NCI-H187 (cell line): ENCODE measurements around the gene SLX4IP.
A peak's percentile ranks its signal among the peaks of the same experiment; 100 is the strongest.

ENCODE experiments used
- DNase-seq, 2 experiments: peaks; one replicate each; lab custom pipeline; 2025; lab: John Stamatoyannopoulos, UW

The SLX4IP gene

DNA sequence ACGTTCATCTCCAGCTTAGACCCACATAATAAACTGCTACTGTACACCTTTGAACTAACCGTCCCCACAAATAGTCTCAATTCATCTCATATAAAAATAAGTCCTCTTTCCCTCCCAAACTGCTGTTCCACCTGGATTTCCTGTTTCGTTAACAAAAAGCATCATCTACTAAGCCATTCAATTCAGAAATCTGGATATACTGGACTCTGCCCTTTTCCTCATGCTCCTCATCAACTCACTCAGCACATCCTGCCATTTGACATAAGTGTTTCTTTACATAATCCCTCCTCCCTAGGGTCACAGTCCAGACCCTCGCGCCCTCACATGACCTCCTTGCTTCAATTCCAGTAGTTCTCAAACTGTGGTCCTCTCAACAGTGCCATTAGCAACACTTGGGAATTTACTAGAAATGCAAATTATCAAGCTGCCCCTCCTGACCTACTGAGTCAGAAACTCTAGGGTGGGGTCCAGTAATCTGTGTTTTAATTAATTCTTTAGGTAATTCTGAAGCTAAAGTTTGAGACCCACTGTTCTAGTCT, 5.6 kb upstream of the SLX4IP start:
- DNase-seq: no peak

DNA sequence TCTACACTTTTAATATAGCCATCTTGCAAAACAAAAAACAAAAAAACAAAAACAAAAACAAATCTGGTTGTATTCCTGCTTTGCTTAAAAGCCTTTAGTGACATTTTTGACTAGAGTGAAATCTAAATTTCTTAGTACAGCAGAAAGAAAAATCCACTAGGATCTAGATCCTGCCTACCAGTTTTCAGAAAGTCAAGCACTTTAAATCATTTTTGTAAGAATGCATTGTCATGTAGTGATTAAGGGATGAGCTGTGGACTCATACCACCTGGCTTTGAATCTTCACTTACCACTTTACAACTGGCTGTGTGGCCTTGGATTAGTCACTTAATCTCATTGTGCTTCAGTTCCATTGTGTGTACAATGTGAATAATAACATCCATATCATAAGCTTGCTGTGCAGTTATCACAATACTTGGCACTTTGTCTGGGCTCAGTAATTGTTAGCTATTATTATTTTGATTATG, 5.1 kb upstream of the SLX4IP start:
- no peak for DNase-seq

DNA sequence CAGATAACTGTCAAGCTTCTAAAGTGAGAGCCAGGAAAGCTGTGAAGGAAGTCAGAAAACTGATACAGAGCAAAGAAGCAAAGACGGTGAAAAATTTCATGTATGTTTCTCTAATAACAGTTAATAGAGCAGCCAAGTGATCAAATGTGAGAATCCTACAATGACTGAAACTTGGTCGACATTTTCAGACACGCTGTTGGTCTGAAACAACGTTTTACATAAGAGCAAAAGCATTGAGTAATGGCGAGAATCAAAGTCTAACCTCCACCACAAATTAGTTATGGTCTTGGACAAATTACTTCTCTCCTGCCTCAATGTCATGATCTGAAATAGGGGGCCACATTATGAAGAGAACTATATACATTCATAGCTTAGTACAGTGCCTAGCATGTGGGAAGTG, 4.4 kb upstream of the SLX4IP start:
- DNase-seq: no peak

DNA sequence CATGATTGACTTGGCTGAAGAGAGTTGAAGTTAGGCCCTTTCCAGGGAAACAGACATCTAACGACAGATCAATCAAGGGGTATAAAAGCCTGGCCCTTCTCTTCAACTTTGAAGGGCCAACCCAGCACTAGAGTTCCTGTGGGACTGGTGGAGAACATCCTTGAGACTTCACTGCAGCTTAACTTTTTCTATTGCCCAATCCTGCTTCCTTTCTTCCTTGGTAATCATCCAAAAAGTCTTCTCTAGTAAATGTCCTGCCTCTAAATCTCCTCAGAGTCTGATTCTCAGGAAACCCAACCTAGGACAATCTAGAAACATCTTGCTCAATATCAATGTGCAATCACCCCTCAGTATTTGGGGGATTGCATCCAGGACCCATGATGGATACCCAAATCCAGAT, 3.0 kb upstream of the SLX4IP start:
- no peak for DNase-seq

DNA sequence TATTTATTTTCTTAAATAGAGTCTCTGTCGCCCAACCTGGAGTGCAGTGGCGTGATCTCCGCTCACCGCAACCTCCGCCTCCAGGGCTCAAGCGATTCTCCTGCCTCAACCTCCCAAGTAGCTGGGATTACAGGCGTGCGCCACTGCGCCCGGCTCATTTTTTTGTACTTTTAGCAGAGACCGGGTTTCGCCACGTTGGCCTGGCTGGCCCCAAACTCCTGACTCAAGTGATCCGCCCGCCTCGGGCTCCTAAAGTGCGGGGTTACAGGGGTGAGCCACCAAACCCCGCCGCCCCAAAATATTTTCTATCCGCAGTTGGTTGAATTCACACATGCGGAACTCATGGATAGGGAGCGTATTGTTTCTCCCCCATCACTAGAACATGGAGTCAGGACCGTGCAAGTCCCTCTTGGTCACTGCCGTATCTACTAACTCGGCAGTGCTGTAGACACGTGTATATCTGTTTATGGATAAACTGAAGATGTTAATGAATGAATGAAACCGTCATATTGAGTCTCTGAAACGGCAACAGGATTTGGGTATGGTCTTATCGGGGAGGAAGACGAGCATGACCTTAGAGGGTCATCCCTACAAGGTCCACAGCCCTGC, 2.0 kb upstream of the SLX4IP start:
- DNase-seq: no peak

DNA sequence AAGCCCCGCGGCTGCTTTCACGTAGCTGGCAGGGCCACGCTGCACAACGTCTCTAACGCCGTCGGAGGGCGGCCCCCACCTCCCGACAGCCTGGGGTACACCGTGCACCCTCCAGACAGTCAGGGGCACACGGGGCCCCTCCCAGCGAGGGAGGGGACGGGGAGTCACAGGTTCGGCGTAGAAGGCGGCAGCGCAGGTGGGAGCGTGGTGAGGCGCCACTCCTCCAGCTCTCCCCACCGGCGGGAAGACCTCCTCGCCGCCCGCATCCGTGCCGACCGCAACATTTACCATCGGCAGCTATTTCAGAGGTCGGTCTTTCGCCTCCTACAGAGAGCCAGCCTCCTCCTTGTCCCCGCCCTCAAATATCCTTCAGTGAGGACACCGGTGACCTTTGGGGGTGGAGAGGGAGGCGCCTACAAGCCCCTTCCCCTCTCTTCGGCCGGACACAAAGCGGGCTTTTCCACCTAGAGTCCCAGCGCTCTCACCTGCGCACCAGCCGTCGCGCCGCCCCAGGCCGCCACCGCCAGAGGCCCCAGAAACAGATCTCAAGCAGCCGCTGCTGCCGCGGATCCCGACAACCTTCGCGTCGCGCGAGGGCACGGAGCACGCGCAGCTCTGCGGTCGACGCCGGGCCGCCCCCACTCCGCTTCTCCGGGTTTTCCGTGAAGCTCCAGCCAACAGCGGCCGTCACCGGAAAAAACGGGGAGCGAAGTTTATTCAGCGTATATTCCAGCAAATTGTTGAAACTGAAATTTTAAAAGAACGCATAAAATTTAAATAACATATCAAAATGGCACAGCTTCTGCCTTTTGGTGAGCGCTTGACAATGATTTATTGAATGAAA, 1.3 kb upstream of the SLX4IP start, which contains the start of gene MKKS:
Gene MKKS (minus strand): TSS at position 600 of the 844 bp plus-strand sequence. CDS start 20,708 bp downstream, outside the sequence.
- peak; percentile 91 to 99 for DNase-seq

DNA sequence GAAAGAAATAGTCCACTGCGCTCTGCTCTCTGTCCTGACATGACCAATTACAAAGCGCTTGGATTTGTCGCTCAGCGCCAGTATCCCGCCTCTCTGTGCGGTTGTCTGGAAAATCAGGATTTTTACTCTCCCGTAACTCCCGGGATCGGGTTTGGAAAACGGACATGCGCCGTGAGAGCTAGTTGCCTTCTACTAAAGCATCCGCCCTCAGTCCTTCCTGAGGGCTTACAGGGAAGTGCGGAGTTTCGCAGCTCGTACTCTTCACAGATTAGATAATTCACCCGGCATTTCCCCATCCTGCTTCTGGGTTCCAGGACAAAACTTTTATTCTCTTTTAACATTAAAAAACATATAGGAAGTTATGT, 656 bp upstream of the SLX4IP start:
- DNase-seq: peak; percentile 94 to 99

DNA sequence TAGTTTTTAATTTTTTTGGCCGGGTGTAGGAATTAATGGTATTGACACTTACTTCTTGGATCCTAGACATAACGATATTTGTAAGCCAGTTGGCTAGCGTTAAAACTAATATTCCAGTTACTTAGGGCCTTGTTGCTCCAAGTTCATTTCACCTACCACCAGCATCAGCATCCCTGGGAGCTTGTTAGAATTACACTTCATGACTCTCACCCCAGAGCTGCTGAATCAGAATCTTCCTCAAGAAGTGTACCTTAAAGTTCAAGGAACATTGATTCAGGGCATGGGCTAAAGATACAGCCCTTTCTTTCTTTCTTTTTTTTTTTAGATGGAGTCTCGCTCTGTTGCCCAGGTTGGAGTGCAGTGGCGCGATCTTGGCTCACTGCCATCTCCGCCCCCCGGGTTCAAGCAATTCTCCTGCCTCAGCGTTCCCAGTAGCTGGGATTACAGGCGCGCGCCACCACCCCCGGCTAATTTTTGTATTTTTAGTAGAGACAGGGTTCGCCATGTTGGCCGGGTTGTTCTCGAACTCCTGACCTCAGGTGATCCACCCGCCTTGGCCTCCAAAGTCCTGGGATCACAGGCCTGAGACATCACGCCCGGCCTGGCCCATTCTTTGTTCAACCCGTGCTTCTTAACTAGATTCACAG, 1.1 kb downstream of the SLX4IP start:
- DNase-seq: no peak

DNA sequence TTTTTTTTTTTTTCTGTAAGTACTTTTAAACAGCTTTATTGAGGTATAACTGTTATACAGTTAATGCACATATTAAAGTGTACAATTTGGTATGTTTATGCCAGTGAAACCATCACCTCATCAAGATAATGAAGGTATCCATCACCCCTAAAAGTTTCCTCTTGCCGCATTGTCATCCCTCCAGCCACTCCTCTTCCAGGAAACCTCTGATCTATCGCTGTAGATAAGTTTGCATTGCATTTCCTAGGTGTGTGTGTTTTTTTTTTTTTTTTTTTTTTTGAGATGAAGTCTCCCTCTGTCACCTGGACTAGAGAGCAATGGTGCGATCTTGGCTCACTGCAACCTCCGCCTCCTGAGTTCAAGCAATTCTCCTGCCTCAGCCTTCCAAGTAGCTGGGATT, 3.1 kb downstream of the SLX4IP start:
- DNase-seq: no peak

DNA sequence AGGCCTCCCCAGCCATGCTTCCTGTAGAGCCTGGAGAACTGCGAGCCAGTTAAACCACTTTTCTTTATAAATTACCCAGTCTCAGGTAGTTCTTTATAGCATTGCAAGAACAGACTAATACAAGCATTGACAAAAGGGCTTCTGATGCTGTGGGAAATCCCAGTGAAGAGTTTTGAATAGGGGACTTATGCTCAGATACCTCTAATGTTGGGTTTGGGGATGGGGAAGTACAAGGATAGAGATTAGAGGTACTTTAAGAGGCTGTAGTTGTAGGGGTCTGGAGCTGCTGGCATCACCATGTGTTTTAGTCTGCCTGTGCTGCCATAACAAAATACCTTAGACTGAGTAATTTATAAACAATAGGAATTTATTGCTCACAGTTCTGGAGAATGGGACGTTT, 8.8 kb downstream of the SLX4IP start:
- DNase-seq: no peak

DNA sequence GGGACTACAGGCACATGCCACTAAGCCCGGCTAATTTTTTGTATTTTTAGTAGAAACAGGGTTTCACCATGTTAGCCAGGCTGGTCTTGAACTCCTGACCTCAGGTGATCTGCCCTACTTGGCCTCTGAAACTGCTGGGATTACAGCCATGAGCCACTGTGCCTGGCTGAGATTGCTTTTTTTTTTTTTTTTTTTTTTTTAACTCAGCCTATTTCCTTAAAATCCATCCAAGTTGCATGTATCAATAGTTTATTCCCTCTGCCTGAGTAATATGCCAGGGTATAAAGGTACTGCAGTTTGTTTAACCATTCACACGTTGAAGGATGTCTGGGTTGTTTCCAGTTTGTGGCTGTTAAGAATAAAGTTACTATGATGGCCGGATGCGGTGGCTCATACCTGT, 10.7 kb downstream of the SLX4IP start:
- DNase-seq: no peak

DNA sequence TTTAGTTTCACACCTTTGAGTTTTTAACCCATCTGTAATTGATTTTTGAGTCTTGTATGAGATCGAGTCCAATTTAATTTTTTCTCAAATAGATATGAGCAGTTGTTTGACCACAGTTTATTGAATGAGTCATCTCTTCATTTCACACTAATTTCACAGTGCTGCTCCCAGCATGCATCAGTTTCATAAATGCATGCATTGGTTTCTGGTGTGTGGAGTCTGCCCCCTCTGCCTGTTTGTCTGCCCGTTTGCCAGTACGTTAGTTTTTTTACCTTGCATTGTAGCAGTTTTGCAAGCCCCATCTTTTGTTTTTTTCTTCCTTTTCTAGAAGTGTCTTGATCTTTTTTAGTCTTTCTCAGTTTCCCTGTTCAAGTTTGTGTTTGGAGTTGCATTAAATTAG, 11.9 kb downstream of the SLX4IP start:
- no peak for DNase-seq

DNA sequence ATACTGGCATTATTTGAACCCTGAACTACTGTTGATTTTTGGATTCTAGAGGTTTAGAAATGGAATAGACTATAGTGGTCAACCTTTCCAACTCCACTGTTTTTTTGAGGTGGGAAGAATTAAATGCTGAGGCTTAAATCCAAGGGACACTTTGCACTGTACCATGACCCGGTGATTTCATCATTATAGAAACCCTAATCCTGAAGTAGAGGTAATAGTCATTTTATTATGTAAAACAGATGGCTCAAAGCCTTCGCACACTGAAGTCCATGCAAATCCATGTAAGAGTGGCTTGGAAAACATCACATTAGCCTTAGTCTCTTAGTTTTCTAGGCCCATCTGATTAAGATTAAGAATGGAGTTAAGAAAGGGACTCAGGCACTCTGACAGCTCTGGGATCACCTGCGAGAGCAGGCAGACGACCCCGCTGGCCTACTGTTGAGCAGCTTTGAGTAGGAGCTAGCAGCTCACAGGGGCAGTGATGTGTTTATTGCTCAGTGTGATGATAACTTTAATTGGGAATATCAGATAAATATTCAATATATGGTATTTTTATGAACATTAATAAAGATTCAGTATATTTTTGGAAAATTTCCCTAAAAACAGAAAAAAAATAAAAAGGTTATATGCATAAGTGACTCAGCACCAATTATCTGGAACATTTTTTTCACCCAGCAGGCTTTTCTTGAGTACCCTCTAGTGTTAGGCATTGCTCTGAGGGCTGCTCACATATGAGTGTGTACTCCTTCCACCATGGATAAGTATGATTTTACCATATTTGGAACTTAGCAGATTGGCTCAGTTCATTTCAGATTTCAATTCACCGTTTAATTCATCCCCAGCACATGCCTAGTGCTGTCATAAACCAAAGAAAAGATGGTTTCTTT, 13.4 kb downstream of the SLX4IP start:
- no peak for DNase-seq

DNA sequence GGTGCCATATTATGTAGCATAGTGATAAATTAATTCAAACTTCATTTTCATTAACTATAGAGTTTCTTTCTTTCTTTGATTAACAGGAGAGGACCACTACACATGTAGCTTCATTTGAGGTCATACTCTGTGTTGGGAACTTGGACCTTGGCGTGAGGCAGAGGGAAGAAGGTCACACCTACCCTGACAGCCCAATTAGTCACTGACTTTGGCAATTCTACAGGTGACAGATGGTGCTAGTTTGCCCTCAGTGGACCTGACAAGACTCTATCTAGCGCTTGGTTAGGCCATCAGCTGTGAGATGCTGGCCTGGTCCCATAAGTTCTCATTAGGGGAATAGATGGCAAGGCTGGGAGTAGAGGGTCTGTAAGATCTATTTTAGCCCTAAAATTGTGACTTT, 14.2 kb downstream of the SLX4IP start:
- no peak for DNase-seq

DNA sequence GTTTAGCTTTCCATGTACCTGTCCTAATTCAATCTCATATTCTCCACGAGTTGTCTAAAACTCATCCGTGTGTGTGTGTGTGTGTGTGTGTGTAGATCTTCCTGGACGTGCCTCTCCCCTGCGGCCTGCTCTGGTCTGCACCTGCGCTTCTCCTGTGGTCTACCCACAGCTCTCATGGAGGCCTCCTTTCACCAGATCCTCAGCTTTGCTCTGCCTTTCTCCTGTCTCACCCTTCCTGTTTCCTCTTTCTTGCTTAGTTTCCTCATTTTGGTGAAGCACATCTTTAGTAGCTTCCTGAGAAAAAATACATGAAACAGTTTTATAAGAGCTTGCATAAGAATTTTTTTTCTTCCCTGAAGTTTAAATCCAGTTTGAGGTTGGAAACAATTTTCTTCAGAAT, 18.1 kb downstream of the SLX4IP start:
- no peak for DNase-seq

DNA sequence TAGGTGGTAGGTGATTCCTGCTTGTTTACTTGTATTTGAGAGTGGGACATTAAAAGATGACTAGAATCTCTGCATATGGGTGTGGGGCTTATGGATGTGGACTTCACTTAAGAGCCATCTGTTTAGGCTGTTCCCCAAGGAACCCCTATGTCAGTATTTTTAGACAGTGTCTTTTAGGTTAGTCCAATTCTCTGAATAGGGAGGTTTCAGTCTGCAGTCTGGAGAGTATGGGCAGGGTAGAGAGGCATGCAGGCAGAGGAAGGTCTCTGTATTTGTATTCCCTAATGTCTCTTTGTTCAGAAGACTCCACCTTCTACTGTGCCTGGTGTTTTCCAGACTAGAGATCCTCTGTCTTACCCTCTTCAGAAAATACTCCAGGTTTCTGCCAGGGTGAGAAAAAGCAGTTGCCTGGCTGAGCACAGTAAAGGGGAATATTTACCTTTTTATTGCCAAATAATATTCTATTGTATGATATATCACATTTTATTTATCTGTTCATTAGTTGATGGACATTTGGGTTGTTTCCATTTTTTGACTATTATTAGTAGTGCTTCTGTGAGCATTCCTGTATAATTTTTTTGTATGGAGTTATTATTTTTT, 19.1 kb downstream of the SLX4IP start:
- DNase-seq: no peak

DNA sequence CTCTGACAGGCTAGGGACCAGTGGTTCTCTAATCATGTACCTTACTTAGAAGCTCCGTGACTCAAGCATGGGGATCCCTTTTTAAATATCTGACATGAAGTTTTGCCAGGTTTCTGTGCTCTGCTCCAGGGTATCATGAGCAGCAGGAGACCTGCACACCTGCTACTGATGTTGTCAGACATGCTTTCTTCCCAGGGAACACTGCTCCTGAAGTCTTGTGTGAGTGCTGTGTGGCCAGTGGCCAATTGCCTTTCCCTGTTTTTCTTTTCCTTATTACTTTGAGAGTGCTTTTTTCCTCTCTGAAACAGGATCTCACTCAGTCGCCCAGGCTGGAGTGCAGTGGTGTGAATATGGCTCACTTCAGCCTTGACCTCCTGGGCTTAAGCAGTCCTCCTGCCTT, 26.4 kb downstream of the SLX4IP start:
- no peak for DNase-seq

DNA sequence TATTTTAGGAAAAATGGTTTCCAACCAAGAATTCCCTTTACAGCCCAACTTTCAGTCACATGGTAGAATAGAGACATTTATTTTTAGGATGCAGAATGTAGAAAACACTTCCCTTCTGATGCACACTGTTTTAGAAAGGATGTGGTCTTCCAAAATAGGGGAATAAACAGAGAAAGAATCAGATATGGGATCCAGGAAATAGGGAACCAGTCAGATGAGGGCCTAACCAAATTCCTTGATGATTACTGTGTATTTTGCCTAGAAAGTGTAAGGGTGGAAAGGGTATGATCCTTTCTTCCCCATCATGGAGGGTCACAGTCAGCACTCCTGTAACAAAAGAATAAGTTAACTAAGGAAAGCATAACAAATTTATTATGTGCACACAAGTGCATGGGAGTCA, 27.4 kb downstream of the SLX4IP start:
- no peak for DNase-seq

DNA sequence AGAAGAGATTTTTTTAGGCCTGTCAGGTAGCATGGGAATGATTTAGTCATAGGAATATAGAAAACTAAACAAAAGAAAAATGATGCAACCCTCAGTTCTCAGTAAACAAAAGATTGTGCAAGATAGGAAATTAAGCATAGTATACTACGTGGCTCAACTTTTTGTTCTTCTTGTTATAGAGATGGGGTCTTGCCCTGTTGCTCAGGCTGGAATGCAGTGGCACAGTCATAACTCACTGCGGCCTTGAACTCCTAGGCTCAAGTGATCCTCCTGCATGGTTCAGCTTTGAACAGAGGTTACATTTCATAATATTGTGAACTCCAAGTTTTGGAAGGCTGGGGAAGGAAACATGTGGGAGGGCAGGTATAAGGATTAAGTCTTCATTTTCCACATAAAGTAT, 28.5 kb downstream of the SLX4IP start:
- DNase-seq: no peak

DNA sequence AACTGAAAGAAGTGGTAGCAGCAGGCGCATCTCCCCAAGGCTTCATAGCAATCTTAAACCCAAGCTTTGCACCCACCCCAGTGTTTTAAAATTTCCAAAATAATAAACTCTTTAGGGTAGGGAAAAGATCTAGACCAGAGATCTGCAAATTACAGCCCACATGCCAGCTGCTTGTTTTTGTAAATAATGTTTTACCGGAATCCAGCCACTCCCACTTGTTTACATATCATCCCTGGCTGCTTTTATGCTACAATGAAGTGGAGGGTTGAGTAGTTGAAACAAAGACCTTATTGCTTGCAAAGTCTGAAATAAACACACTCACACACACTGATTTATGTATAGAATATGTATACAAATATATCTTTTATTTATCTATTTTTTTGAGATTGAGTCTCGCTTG, 30.0 kb downstream of the SLX4IP start:
- DNase-seq: no peak

DNA sequence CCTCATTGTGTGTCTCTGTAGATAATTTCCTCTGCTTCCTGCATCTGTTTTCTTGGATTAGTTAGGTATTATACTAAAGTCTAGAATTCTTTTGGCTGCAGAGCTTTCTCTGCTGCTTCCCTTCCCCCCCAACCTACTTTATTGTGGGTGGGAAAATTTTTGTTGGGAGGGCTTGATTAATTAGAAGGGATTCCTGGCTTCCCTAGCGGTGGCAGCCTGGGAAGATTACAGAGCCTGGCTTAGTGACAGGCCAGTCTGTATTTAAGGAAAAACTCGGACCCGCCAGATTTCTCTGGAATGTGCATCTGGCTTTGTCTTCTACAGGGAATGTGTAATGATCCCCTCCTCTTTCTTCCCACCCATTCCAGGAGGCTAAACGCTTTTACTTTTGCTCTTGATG, 31.2 kb downstream of the SLX4IP start:
- no peak for DNase-seq
